Thyroid gland (tissue), 4 donors: ENCODE data around the gene FARS2.

Experiments used
- POLR2A ChIP-seq, 2 donors: fragments of 450-650 bp; IDR thresholded peaks; one replicate each; pipeline ENCODE4 v1.6.1; 2017; ENCODE audit warnings: antibody characterized with exemption in 2 of 2, mild to moderate bottlenecking in 2 of 2, moderate library complexity in 1 of 2
- TF ChIP-seq, protein P1 (sequence below), 6 experiments: fragments of 200-600 bp in 3 of 6; fragments of 450-650 bp in 3 of 6; sonication (generic) in 3 of 6; IDR thresholded peaks; one replicate each; pipeline ENCODE4 v1.5.1; 2016 to 2019; ENCODE audit warnings: antibody characterized with exemption in 6 of 6, mild to moderate bottlenecking in 2 of 6, inconsistent platforms in 1 of 6, moderate library complexity in 1 of 6

DNA sequence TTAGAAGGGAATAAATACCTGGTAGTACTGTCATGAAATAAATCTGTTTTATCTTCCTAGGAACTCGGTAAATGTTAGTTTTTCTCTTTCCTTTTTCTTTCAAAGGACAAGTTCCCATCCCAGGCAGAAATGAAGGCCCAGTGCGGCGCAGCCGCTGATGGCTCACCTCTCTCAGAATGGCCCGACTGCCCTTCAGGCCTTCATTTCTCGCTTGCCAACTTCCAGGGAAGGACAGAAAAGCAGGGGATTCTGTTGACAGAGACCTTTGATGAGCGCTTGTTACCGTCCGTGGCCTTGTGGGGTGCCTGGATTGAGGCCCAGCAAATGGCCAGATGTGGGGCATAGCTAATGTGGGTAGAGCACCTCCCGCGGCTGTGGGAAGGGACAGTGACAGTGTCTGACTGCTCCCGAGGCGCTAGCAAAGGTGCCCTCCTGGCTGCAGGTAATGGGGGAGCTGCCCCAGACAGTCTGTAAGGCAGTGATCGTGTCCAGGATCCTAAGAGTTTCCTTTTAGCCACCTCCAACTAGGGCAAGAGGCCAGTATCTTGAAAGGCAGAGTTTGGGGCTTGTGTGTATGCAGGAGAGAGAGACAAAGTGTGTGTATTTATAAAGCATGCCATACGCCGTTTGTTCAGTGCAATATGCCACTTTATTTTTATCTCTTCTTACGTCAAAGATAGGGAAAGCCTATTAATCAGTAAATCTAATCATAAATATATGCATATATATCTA lies 391.3 kb downstream of the FARS2 start:
- TF ChIP-seq, protein P1, sequence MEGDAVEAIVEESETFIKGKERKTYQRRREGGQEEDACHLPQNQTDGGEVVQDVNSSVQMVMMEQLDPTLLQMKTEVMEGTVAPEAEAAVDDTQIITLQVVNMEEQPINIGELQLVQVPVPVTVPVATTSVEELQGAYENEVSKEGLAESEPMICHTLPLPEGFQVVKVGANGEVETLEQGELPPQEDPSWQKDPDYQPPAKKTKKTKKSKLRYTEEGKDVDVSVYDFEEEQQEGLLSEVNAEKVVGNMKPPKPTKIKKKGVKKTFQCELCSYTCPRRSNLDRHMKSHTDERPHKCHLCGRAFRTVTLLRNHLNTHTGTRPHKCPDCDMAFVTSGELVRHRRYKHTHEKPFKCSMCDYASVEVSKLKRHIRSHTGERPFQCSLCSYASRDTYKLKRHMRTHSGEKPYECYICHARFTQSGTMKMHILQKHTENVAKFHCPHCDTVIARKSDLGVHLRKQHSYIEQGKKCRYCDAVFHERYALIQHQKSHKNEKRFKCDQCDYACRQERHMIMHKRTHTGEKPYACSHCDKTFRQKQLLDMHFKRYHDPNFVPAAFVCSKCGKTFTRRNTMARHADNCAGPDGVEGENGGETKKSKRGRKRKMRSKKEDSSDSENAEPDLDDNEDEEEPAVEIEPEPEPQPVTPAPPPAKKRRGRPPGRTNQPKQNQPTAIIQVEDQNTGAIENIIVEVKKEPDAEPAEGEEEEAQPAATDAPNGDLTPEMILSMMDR (IDR thresholded peaks at IDR 0.05), result no peak
- TF ChIP-seq POLR2A (IDR thresholded peaks at IDR 0.05), result no peak
